DND-41 (cell line): Measurements from ENCODE around the gene APCDD1L.

Experiments
- ATAC-seq: fragments of 200-7000 bp; cut with Tn5 transposase; 3 replicates; pipeline ENCODE4 v1.9.1; 2021; ENCODE audit warnings: low read depth; ENCODE audit not compliant: insufficient read depth
- DNase-seq: peaks from one replicate; pipeline ENCODE4 v3.0.0-alpha.2; 2020
- H2AFZ ChIP-seq: 2 replicates; pipeline ENCODE4 v1.6.0; 2012; ENCODE audit warnings: low read depth, low read length
- H3K27ac ChIP-seq: 2 replicates; pipeline ENCODE4 v1.5.1; 2012; ENCODE audit warnings: low read length, inconsistent platforms
- H3K27me3 ChIP-seq: fragments of 200-600 bp; sonication (generic); 2 replicates; pipeline ENCODE4 v1.6.0; 2012; ENCODE audit warnings: low read length, mild to moderate bottlenecking, inconsistent platforms; ENCODE audit not compliant: insufficient read depth, poor library complexity
- H3K36me3 ChIP-seq: 2 replicates; pipeline ENCODE4 v1.5.1; 2012; ENCODE audit warnings: low read length, inconsistent platforms; ENCODE audit not compliant: insufficient read depth
- H3K4me1 ChIP-seq: 2 replicates; pipeline ENCODE4 v1.5.1; 2012; ENCODE audit warnings: mild to moderate bottlenecking, low read length; ENCODE audit not compliant: insufficient read depth
- H3K4me2 ChIP-seq: 2 replicates; pipeline ENCODE4 v1.6.0; 2012; ENCODE audit warnings: mild to moderate bottlenecking, moderate library complexity, low read length, inconsistent platforms; ENCODE audit not compliant: insufficient read depth
- H3K4me3 ChIP-seq, 2 experiments: fragments of 200-600 bp in 1 of 2; shearing (Covaris generic) in 1 of 2; 2 replicates each; pipeline ENCODE4 v1.5.1; 2012 to 2016; ENCODE audit warnings: inconsistent platforms in 2 of 2, low read length in 2 of 2, mild to moderate bottlenecking in 2 of 2, low read depth in 1 of 2, moderate library complexity in 1 of 2
- H3K79me2 ChIP-seq: 2 replicates; pipeline ENCODE4 v1.6.0; 2012; ENCODE audit warnings: low read length, inconsistent platforms; ENCODE audit not compliant: insufficient read depth
- H3K9ac ChIP-seq: 2 replicates; pipeline ENCODE4 v1.6.0; 2012; ENCODE audit warnings: low read depth, mild to moderate bottlenecking, inconsistent platforms, low read length, moderate library complexity
- H3K9me3 ChIP-seq: 2 replicates; pipeline ENCODE4 v1.5.1; 2012; ENCODE audit warnings: low read length, moderate library complexity, mild to moderate bottlenecking, inconsistent platforms; ENCODE audit not compliant: insufficient read depth, severe bottlenecking
- H4K20me1 ChIP-seq: 2 replicates; pipeline ENCODE4 v1.6.0; 2012; ENCODE audit warnings: low read length; ENCODE audit not compliant: insufficient read depth
- EZH2 ChIP-seq: IDR thresholded peaks from 3 replicates; pipeline ENCODE4 v1.6.1; 2012; ENCODE audit warnings: borderline replicate concordance, low read depth, mild to moderate bottlenecking, moderate library complexity, low read length, inconsistent platforms; ENCODE audit not compliant: severe bottlenecking
- TF ChIP-seq, protein P1 (sequence below): IDR thresholded peaks from 2 replicates; pipeline ENCODE4 v1.5.1; 2012; ENCODE audit warnings: borderline replicate concordance, low read length, moderate library complexity, mild to moderate bottlenecking; ENCODE audit not compliant: poor library complexity, severe bottlenecking; ENCODE audit errors: extremely low read depth

The APCDD1L gene

DNA sequence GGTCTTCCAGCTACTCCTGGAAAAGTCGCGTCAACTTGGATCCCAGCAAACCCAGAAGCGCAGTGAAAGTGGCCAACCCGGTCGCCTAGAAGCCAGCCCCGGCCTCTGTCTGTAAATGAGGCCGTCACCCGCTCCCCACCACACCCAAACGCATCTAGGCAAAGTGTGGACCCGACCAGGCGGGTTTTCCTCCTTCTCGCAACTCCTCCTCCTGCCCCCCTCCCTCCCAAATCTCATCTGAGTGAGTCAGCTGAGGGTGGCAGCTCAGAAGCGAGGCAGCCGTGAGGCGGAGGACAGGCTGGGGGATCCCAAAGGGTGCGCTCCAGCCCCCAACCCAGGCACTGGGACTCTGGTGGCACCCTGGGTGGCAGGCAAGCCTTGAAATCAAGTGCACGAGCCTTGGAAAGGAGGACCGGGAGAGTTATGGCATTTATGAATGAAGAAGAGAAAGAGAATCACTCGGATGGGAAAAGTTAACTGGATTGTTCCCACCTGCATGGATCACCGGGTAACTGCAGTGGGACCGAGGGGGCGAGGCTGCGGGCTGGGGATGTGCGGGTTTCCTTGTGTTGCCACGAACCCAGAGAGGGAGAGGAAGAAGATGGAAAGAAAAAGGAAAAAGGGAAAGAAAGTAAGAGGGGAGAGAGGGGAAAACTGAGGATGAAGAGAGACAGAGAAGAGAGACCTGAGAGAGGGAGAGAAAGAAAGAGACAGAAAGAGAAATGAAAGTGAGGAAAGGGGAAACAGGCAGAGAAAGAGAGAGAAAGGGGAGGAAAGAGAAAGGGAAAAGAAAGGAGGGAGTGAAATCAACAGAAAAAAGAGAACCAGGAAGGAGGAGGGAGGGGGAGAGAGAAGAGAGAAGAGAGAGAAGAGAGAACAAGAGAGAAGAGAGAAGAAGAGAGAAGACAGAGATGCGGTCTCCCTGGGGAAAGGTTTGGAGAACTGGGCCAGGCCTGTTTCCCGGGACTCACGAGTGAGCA is at the start of gene APCDD1L:
Gene APCDD1L, minus strand, starts transcription at position 167 of the 980 bp plus-strand sequence. CDS start 692 bp downstream, outside the sequence.
- Histone ChIP-seq H3K4me3 (no peak within 1 kb of the TSS), H3K9ac (no peak within 1 kb of the TSS), H3K79me2 (no peaks in the 10 kb centered on the region), H3K27ac (no peak within 1 kb of the TSS), H3K4me2 (no peak within 1 kb of the TSS), H3K27me3 (no peaks in the 10 kb centered on the region), H3K9me3 (no peaks in the 10 kb centered on the region), H4K20me1 (peaks cover 7% of the 10 kb centered on the region), H3K36me3 (no peaks in the 10 kb centered on the region), H3K4me1 (no peaks in the 10 kb centered on the region), H2AFZ (no peak within 1 kb of the TSS)
- TF ChIP-seq, protein P1, sequence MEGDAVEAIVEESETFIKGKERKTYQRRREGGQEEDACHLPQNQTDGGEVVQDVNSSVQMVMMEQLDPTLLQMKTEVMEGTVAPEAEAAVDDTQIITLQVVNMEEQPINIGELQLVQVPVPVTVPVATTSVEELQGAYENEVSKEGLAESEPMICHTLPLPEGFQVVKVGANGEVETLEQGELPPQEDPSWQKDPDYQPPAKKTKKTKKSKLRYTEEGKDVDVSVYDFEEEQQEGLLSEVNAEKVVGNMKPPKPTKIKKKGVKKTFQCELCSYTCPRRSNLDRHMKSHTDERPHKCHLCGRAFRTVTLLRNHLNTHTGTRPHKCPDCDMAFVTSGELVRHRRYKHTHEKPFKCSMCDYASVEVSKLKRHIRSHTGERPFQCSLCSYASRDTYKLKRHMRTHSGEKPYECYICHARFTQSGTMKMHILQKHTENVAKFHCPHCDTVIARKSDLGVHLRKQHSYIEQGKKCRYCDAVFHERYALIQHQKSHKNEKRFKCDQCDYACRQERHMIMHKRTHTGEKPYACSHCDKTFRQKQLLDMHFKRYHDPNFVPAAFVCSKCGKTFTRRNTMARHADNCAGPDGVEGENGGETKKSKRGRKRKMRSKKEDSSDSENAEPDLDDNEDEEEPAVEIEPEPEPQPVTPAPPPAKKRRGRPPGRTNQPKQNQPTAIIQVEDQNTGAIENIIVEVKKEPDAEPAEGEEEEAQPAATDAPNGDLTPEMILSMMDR, result no peak
- no peak for ATAC-seq
- no peak for DNase-seq

DNA sequence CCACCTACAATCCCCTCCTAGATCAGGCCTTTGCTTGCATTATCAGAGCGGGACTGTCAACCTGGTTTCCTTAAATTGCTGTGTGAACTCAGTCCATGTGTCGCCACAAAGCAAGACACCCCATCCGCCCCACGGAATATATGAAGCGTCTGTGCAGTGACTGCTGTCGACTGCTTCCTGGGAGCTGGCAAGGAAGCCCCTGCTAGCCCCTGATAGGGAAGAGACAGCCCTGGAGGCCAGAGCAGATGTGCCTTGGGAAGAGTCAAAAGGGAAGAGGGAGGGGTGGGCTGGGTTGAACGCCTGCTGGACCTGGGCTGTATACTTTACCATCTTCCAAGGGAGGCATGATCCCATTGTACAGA is 44.1 kb upstream of the APCDD1L start:
- no peak overlapping the region for H2AFZ ChIP-seq
- H3K4me3 ChIP-seq, result no peak overlapping the region
- ATAC-seq (no peak), DNase-seq (no peak)
- no peaks in the 10 kb centered on the region for H3K27me3 ChIP-seq
- no peak overlapping the region for H3K4me2 ChIP-seq
- no peak overlapping the region for H3K9ac ChIP-seq
- H3K27ac ChIP-seq, result no peak overlapping the region
- no peaks in the 10 kb centered on the region for H3K79me2 ChIP-seq
- no peaks in the 10 kb centered on the region for H3K36me3 ChIP-seq
- H4K20me1 ChIP-seq, result no peaks in the 10 kb centered on the region
- no peaks in the 10 kb centered on the region for H3K4me1 ChIP-seq
- no peaks in the 10 kb centered on the region for H3K9me3 ChIP-seq
- TF ChIP-seq, protein P1, result no peak
- no peak for TF ChIP-seq EZH2

DNA sequence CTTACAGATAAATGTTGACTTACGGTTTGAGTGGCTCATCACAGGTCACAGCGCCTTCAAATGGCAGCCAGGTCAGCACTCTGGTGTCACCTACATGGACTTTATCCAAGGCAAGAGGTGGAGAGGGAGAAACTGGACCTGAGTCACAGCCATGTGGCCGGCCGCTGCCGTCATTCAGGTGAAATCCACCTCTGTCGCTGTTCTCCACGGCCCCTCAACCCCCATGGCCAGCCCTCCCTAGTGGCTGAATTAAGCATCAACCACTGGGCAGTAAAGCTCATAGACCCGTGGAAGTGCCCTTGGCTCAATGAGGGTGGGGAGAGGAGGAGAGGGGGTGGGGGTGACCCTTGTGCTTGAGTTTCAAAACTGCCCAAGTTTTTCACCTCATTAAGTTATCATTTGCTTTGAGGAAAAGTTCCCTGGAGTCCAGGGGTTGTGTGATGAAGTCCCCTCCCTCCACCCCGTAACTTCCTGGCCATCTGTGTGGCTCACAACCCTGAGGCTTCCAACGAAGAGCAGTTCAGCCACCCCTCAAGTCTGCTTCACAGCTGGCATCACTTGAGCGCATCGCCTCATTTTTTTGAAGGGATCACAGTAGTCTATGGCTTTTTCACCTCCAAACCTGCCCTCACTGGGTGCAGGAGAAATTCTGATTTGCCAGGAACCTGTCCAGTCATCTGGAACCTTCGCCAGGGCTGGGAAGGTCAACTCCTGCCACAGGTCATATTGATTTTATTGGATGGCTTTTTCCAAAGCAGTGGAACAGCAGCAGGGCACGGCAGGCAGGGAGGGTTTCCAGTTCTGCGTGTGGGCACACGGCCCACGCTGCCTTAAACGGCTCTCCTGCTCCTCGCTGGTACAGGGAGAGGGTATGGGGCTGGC is 43.5 kb upstream of the APCDD1L start:
- H3K27ac ChIP-seq, result no peak overlapping the region
- DNase-seq, result no peak
- no peaks in the 10 kb centered on the region for H3K27me3 ChIP-seq
- no peaks in the 10 kb centered on the region for H3K9me3 ChIP-seq
- H3K4me3 ChIP-seq, result no peak overlapping the region
- no peaks in the 10 kb centered on the region for H4K20me1 ChIP-seq
- no peak for ATAC-seq
- TF ChIP-seq EZH2, result no peak
- TF ChIP-seq, protein P1, result no peak
- H2AFZ ChIP-seq, result no peak overlapping the region
- no peak overlapping the region for H3K9ac ChIP-seq
- no peak overlapping the region for H3K4me2 ChIP-seq
- H3K79me2 ChIP-seq, result no peaks in the 10 kb centered on the region
- H3K4me1 ChIP-seq, result no peaks in the 10 kb centered on the region
- H3K36me3 ChIP-seq, result no peaks in the 10 kb centered on the region
